Common myeloid progenitor, CD34-positive (primary cell): ENCODE data around the gene CDH4.

Experiments used
- CTCF ChIA-PET: fragments of 350-600 bp; sonication (Branson Sonifier 250); formaldehyde crosslinking; loops from one replicate; lab custom pipeline; 2021; ENCODE audit warnings: antibody characterized with exemption; lab: Charles Lee
- POLR2A ChIA-PET: fragments of 350-600 bp; sonication (Branson Sonifier 250); formaldehyde crosslinking; loops from one replicate; lab custom pipeline; 2021; ENCODE audit warnings: antibody characterized with exemption; lab: Charles Lee
- DNase-seq, 3 donors: peaks; one replicate each; pipeline versions ENCODE4 v3.0.0 to v3.0.0-alpha.2; 2013
- H3K27ac ChIP-seq, 2 experiments: 1 replicate in 1 of 2; 2 replicates in 1 of 2; pipeline ENCODE4 v1.7.0; 2013; ENCODE audit warnings: inconsistent platforms in 2 of 2, low read length in 2 of 2, mild to moderate bottlenecking in 2 of 2, low read depth in 1 of 2, moderate library complexity in 1 of 2; ENCODE audit not compliant: severe bottlenecking in 2 of 2, insufficient read depth in 1 of 2, poor library complexity in 1 of 2
- H3K27me3 ChIP-seq, 5 experiments: replicated peaks in 2 of 5; 1 replicate in 3 of 5; 2 replicates in 2 of 5; pipeline versions ENCODE4 v1.6.1 to v1.7.0; 2013; ENCODE audit warnings: low read length in 4 of 5, mild to moderate bottlenecking in 2 of 5, moderate library complexity in 2 of 5, inconsistent platforms in 1 of 5; ENCODE audit not compliant: insufficient read depth in 5 of 5, control insufficient read depth in 4 of 5
- H3K36me3 ChIP-seq, 4 experiments: 1 replicate in 2 of 4; 2 replicates in 2 of 4; pipeline versions ENCODE4 v1.6.1 to v1.7.0; 2013; ENCODE audit warnings: low read length in 3 of 4, control low read depth in 1 of 4, mild to moderate bottlenecking in 1 of 4; ENCODE audit not compliant: control insufficient read depth in 4 of 4, insufficient read depth in 4 of 4
- H3K4me1 ChIP-seq, 4 experiments: 1 replicate in 3 of 4; 2 replicates in 1 of 4; pipeline versions ENCODE4 v1.6.1 to v1.7.1; 2013; ENCODE audit warnings: low read length in 3 of 4, mild to moderate bottlenecking in 3 of 4, control low read depth in 1 of 4, inconsistent platforms in 1 of 4, moderate library complexity in 1 of 4; ENCODE audit not compliant: control insufficient read depth in 4 of 4, insufficient read depth in 4 of 4; ENCODE audit errors: control extremely low read depth in 1 of 4
- H3K4me3 ChIP-seq, 7 experiments: 1 replicate in 4 of 7; 2 replicates in 3 of 7; pipeline versions ENCODE4 v1.5.1 to v1.7.0; 2013; ENCODE audit warnings: mild to moderate bottlenecking in 7 of 7, low read length in 6 of 7, moderate library complexity in 6 of 7, inconsistent platforms in 2 of 7, low read depth in 2 of 7, control low read depth in 1 of 7; ENCODE audit not compliant: insufficient read depth in 4 of 7, control insufficient read depth in 1 of 7; ENCODE audit errors: extremely low read depth in 1 of 7
- H3K9me3 ChIP-seq, 5 experiments: 1 replicate in 4 of 5; 2 replicates in 1 of 5; pipeline versions ENCODE4 v1.6.1 to v1.7.1; 2013; ENCODE audit warnings: low read length in 4 of 5, mild to moderate bottlenecking in 2 of 5, inconsistent platforms in 1 of 5, low read depth in 1 of 5, moderate library complexity in 1 of 5; ENCODE audit not compliant: control insufficient read depth in 4 of 5, insufficient read depth in 2 of 5; ENCODE audit errors: control extremely low read depth in 1 of 5
- WGBS: methylation state at CpG from one replicate; pipeline ENCODE4 v1.1.5; 2013; ENCODE audit not compliant: insufficient coverage; 5-methylcytosine and 5-hydroxymethylcytosine counted together

The CDH4 gene

GRCh38 chr20:61493798-61494305 is 241.8 kb downstream of the CDH4 start:
- ChIA-PET CTCF (no interaction called here), POLR2A (no interaction called here)
- Histone ChIP-seq H3K4me3 (no peak overlapping the region), H3K4me1 (peaks cover 0 to 7% (median 0%) of the 10 kb centered on the region in 4 experiments), H3K27ac (no peak overlapping the region), H3K9me3 (peaks cover 0 to 14% (median 4%) of the 10 kb centered on the region in 5 experiments), H3K27me3 (no peaks in the 10 kb centered on the region), H3K36me3 (no peaks in the 10 kb centered on the region)
- DNase-seq = no peak
- WGBS = 91% methylated on average over 9 of the region's 10 CpGs

DNA sequence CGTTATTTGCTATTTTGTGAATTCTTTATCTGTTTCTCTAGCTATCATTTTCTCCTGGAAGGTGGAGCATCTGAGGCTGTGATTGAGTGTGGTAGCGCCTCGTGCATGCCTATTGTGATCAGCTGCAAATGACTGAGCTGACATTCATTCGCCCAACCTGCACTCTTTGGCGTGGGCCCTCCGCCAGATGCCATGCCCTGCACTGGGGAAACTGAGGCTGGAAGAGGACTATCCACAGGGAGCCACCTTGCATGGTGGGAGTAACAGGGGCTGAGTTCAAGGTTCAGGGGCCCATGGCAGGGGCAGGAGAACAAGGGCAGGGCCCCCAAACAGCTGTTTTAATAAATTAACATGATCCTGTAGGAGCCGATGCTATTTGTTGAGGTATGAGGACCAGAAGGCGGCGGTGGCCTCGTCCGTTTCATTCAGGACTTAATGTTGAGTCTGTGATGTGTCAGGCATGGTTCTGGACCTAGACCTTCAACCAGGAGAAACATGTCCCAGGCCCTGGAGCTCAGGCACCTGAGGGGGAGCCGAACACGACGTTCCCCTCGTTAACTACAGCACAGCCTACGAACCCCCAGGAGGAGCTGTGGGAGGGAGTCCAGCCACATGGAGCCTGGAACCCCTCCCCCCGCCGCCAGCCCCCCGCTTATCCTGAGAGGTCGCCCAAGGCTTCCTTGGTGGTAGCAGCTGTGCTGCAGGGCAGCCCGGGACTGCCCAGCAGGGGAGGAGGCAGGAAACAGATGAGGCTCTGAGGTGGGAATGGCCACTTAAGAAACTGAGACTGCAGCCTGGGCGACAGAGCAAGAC is 242.9 kb downstream of the CDH4 start:
- DNase-seq = no peak
- H3K4me1 ChIP-seq = peaks cover 0 to 8% (median 0%) of the 10 kb centered on the region in 4 experiments
- no peak overlapping the region for H3K4me3 ChIP-seq
- WGBS = 85% methylated on average over 20 of the region's 22 CpGs
- H3K27me3 ChIP-seq = peaks cover 0 to 2% (median 0%) of the 10 kb centered on the region in 5 experiments
- no peak overlapping the region for H3K27ac ChIP-seq
- ChIA-PET POLR2A (no interaction called here), CTCF (no interaction called here)
- H3K9me3 ChIP-seq = peaks cover 0 to 14% (median 4%) of the 10 kb centered on the region in 5 experiments
- H3K36me3 ChIP-seq = no peaks in the 10 kb centered on the region

DNA sequence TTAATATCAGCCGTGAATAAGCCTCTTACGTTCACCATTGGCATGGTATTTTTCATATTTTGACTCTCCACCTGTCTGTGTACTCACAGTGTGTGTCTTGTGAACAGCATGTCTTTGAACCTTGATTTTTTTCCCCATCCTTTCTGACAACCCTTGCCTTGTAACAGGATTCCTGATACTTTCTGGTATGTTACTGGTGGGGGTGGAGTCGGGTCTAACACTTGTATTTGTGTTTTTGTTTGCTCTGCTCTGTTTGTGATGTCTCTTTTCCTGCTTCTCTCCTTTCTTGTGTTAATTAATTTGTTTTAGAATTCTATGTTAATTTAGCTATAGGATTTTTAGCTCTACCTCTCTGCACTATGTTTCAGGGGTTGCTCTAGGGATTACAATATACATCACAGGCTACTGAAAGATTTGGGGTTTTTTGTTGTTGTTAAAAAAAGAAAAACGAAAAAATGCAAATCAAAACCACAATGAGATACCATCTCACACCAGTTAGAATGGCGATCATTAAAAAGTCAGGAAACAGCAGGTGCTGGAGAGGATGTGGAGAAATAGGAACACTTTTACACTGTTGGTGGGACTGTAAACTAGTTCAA is 245.1 kb downstream of the CDH4 start:
- no peak for DNase-seq
- no peaks in the 10 kb centered on the region for H3K36me3 ChIP-seq
- ChIA-PET POLR2A (no interaction called here), CTCF (no interaction called here)
- H3K4me3 ChIP-seq = no peak overlapping the region
- peaks cover 0 to 2% (median 0%) of the 10 kb centered on the region in 5 experiments for H3K27me3 ChIP-seq
- peaks cover 0 to 24% (median 0%) of the 10 kb centered on the region in 4 experiments for H3K4me1 ChIP-seq
- no peak overlapping the region for H3K27ac ChIP-seq
- WGBS = 33% methylated on average over 1 of the region's 5 CpGs
- peaks cover 0 to 9% (median 4%) of the 10 kb centered on the region in 5 experiments for H3K9me3 ChIP-seq

DNA sequence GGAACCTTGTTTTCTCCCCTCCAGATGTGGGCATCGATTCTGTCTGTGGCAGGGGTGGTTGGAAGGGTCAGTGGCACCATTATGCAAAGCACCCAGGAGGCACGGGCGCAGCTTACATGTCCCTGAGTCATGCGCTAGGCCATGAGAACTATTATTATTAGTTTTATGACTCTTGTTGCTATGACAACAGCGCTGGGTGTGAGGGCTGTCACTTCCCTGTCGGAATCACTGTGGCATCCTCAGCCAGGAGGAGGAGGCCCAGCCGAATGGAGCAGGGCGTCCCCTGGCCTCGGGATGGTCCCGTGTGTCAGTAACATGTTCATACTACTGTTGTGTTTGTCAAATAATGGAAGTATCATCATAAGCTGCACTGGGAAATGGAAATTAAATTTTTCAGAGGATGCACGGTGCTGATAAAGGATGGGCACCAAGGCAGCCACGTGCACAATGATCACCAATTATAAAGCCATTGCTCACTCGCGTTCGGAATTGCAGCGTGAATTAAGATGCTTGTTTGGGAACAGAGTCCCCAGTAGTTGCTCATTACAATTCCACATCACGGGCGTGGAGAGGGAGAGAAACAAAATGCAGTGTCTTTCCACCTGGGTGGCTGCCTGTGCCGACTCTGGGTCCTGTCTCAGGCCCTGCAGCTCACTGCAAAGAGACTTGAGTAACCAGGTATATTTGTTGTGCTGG is 247.9 kb downstream of the CDH4 start:
- no peak for DNase-seq
- ChIA-PET POLR2A (no interaction called here), CTCF (no interaction called here)
- Histone ChIP-seq H3K4me3 (no peak overlapping the region), H3K36me3 (no peaks in the 10 kb centered on the region), H3K27me3 (peaks cover 0 to 3% (median 0%) of the 10 kb centered on the region in 5 experiments), H3K27ac (no peak overlapping the region), H3K4me1 (peaks cover 0 to 24% (median 0%) of the 10 kb centered on the region in 4 experiments), H3K9me3 (peaks cover 0 to 2% (median 0%) of the 10 kb centered on the region in 5 experiments)
- 89% methylated on average over 17 of the region's 19 CpGs for WGBS

DNA sequence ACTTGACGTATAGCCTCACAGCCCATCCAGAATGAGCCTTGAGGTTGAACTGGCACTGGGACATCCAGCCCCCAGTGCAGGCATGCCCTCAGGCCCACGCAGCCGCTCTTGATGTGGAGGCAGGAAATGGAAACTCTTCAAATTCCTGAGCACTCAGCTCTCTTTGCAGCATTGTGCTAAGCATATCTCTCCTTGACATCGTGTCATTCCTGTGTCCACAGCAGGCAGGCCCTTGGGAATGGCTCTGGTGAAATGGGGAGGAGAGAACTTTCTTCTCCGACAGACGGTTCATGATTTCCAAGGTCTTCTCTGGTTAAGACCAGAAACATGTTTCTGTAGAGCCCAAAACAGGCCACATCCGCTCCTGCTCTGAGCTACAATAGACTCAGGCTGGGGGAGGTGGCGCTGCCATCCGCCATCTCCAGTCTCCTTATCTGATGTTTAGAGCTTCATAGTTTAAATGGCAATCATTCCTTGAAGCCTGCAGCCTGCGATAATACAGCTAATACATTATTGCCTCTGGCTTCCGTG is 248.8 kb downstream of the CDH4 start:
- H3K4me3 ChIP-seq = no peak overlapping the region
- H3K36me3 ChIP-seq = no peaks in the 10 kb centered on the region
- peaks cover 0 to 2% (median 0%) of the 10 kb centered on the region in 5 experiments for H3K9me3 ChIP-seq
- DNase-seq = no peak
- CTCF ChIA-PET = no interaction called here
- peaks cover 0 to 3% (median 0%) of the 10 kb centered on the region in 5 experiments for H3K27me3 ChIP-seq
- 69% methylated on average over 10 of the region's 11 CpGs for WGBS
- no peak overlapping the region for H3K27ac ChIP-seq
- POLR2A ChIA-PET = no interaction called here
- H3K4me1 ChIP-seq = peaks cover 0 to 24% (median 0%) of the 10 kb centered on the region in 4 experiments

DNA sequence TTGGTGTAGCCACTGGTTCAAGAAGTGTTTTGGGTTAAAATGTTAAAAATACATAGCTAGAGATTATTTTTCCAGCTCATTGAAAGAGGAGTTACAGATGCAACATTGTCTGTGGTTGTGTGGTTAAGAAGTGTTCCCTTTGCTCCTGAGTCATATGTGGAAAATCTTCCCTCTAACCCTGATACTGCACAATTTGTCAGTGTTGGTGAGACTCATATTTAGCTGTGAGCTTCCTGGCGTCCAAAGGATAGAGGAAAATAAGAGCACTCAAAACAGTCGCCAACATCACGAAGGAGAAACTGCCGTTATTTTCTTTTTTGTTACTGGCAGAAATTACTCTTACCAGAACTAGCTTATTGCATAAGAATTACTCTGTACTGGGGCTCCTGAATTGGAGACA is 250.4 kb downstream of the CDH4 start:
- ChIA-PET CTCF (interaction anchor here (0.9 kb wide), 1 partner anchor 73 kb away, joined by 3 read pairs; no protein-coding TSS in a partner anchor), POLR2A (interaction anchor here (0.6 kb wide), 1 partner anchor 14 kb away, joined by 3 read pairs; no protein-coding TSS in a partner anchor)
- Histone ChIP-seq H3K4me1 (peaks cover 0 to 17% (median 0%) of the 10 kb centered on the region in 4 experiments), H3K27ac (no peak overlapping the region), H3K4me3 (no peak overlapping the region), H3K27me3 (peaks cover 0 to 3% (median 0%) of the 10 kb centered on the region in 5 experiments), H3K9me3 (peaks cover 0 to 2% (median 0%) of the 10 kb centered on the region in 5 experiments), H3K36me3 (no peaks in the 10 kb centered on the region)
- DNase-seq = no peak
- 100% methylated on average over 3 of the region's 4 CpGs for WGBS
